Activated CD8-positive, alpha-beta T cell treated with anti-CD3 and anti-CD28 coated beads for 36 hours (primary cell): Measurements from ENCODE around the gene AR. TPM values are rescaled to one million over a fixed set of nuclear protein-coding genes. Genes with fewer than 3 reads are reported as not detected.

ENCODE experiments used
- ATAC-seq: fragments of 200-7000 bp; cut with Tn5 transposase; one replicate; pipeline ENCODE4 v1.10.0; 2021; ENCODE audit warnings: mild to moderate bottlenecking, moderate library complexity
- CTCF ChIA-PET: fragments of 350-600 bp; sonication (Branson Sonifier 250); formaldehyde crosslinking; loops from one replicate; lab custom pipeline; 2021; ENCODE audit warnings: antibody characterized with exemption; lab: Charles Lee
- POLR2A ChIA-PET: fragments of 350-600 bp; sonication (Branson Sonifier 250); formaldehyde crosslinking; loops from one replicate; lab custom pipeline; 2021; ENCODE audit warnings: antibody characterized with exemption; lab: Charles Lee
- DNase-seq: peaks from one replicate; pipeline ENCODE4 v3.0.0-alpha.2; 2020
- H3K27ac Mint-ChIP-seq: one replicate; pipeline ENCODE4 v1.8.0; 2021; ENCODE audit warnings: mild to moderate bottlenecking, mixed read lengths
- H3K27me3 Mint-ChIP-seq: one replicate; pipeline ENCODE4 v1.8.0; 2021; ENCODE audit warnings: mixed read lengths
- H3K36me3 Mint-ChIP-seq: one replicate; pipeline ENCODE4 v1.8.0; 2021; ENCODE audit warnings: low read depth, mixed read lengths
- H3K4me1 Mint-ChIP-seq: one replicate; pipeline ENCODE4 v1.8.0; 2021; ENCODE audit warnings: low read depth, mixed read lengths
- H3K4me3 Mint-ChIP-seq: one replicate; pipeline ENCODE4 v1.8.0; 2021; ENCODE audit warnings: mild to moderate bottlenecking, moderate library complexity, mixed read lengths
- H3K9me3 Mint-ChIP-seq: one replicate; pipeline ENCODE4 v1.8.0; 2021; ENCODE audit warnings: mixed read lengths
- intact Hi-C: fragments of 100-400 bp; cut with micrococcal nuclease; formaldehyde crosslinking; loops from one replicate; pipeline ENCODE4 v1.10.0; 2022
- total RNA-seq, 2 experiments: library from RNA; stranded (reverse); gene quantifications; one replicate each; pipeline ENCODE4 v1.2.3, GENCODE V29; 2021
- TF ChIP-seq, protein P1 (sequence below): fragments of 200-600 bp; IDR thresholded peaks from one replicate; pipeline ENCODE4 v1.8.0; 2022; ENCODE audit warnings: antibody characterized with exemption, mild to moderate bottlenecking

The AR gene
- total RNA-seq, 2 experiments from 2014 or later, result not detected

GRCh38 chrX:67523002-67523681, 20.7 kb upstream of the AR start:
- no peak overlapping the region for H3K4me3 Mint-ChIP-seq
- CTCF ChIA-PET, result no interaction called here
- intact Hi-C loops, result no loop called here

DNA sequence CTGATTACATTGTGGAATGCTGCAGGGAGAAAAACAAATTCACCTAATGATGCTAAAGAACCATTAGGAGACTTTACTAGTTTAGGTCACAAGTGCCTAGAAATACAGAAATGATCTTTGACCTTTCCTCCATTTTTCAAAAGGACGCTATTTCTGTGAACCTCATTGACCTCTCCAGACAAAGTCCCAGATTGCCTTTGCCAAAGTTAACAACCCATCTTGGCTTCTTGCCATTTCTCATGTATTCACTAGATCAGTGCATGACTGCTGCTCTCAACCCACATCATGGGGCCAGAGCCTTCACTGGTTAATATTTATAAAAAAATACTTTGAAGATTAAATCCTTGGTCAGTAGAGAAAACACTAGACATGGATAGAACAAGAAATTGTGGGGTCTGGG, 19.9 kb upstream of the AR start:
- DNase-seq (no peak), ATAC-seq (no peak)
- Mint-ChIP-seq H3K27me3 (no peaks in the 10 kb centered on the region), H3K27ac (no peak overlapping the region), H3K4me1 (no peaks in the 10 kb centered on the region), H3K4me3 (no peak overlapping the region), H3K36me3 (no peaks in the 10 kb centered on the region), H3K9me3 (no peaks in the 10 kb centered on the region)
- TF ChIP-seq, protein P1, sequence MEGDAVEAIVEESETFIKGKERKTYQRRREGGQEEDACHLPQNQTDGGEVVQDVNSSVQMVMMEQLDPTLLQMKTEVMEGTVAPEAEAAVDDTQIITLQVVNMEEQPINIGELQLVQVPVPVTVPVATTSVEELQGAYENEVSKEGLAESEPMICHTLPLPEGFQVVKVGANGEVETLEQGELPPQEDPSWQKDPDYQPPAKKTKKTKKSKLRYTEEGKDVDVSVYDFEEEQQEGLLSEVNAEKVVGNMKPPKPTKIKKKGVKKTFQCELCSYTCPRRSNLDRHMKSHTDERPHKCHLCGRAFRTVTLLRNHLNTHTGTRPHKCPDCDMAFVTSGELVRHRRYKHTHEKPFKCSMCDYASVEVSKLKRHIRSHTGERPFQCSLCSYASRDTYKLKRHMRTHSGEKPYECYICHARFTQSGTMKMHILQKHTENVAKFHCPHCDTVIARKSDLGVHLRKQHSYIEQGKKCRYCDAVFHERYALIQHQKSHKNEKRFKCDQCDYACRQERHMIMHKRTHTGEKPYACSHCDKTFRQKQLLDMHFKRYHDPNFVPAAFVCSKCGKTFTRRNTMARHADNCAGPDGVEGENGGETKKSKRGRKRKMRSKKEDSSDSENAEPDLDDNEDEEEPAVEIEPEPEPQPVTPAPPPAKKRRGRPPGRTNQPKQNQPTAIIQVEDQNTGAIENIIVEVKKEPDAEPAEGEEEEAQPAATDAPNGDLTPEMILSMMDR, result no peak
- POLR2A ChIA-PET, result no interaction called here
- CTCF ChIA-PET, result no interaction called here
- intact Hi-C loops, result no loop called here

More at GRCh38 chrX:67523002-67523681, 20.7 kb upstream of the AR start:
- POLR2A ChIA-PET, result no interaction called here
- Mint-ChIP-seq H3K27me3 (no peaks in the 10 kb centered on the region), H3K36me3 (no peaks in the 10 kb centered on the region), H3K9me3 (peaks cover 2% of the 10 kb centered on the region), H3K27ac (no peak overlapping the region), H3K4me1 (no peaks in the 10 kb centered on the region)
- no peak for DNase-seq
- no peak for ATAC-seq
- TF ChIP-seq, protein P1, result no peak

GRCh38 chrX:67524428-67524827, 19.4 kb upstream of the AR start:
- Mint-ChIP-seq H3K27me3 (no peaks in the 10 kb centered on the region), H3K36me3 (no peaks in the 10 kb centered on the region), H3K4me3 (no peak overlapping the region), H3K4me1 (no peaks in the 10 kb centered on the region), H3K27ac (no peak overlapping the region), H3K9me3 (no peaks in the 10 kb centered on the region)
- POLR2A ChIA-PET, result no interaction called here
- ATAC-seq (no peak), DNase-seq (no peak)
- intact Hi-C loops, result no loop called here
- CTCF ChIA-PET, result no interaction called here
- TF ChIP-seq, protein P1, result no peak

- CTCF ChIA-PET, result no interaction called here
- POLR2A ChIA-PET, result no interaction called here
- no peak overlapping the region for H3K4me3 Mint-ChIP-seq
Observed at GRCh38 chrX:67524950-67525691, 18.7 kb upstream of the AR start.

More at GRCh38 chrX:67524950-67525691, 18.7 kb upstream of the AR start:
- intact Hi-C loops, result no loop called here
- no peaks in the 10 kb centered on the region for H3K9me3 Mint-ChIP-seq
- TF ChIP-seq, protein P1, result no peak
- no peaks in the 10 kb centered on the region for H3K36me3 Mint-ChIP-seq
- no peak overlapping the region for H3K27ac Mint-ChIP-seq
- no peaks in the 10 kb centered on the region for H3K4me1 Mint-ChIP-seq
- no peak for DNase-seq
- H3K27me3 Mint-ChIP-seq, result no peaks in the 10 kb centered on the region
- ATAC-seq, result no peak
